Measurements from ENCODE around the gene SAMD8. TPM values are rescaled to one million over a fixed set of nuclear protein-coding genes. Genes with fewer than 3 reads are reported as not detected.

The SAMD8 gene
- total and polyA plus RNA-seq, 2 donors (not counting 1 experiment from before 2014, with no cell fraction given), result 15.9 to 35.7 TPM

DNA sequence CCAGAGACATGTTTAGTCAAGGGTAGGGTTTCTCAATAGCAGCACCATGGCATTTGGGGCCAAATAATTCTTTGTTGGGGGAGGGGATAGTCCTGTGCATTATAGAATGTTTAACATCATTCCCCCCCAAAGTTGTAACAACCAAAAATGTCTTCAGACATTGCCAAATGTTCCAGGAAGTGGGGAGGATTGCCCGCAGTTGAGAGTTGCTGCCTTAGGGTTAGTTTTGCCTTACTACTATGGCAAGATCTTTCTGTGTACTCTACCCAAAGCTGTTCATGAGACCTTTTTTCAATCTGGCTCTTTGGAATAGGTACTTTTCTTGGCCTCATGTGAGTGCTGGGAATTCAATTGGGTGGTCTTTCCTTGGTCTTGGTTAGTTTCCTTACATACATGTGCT lies 34.1 kb downstream of the SAMD8 start:
- no peak overlapping the region for H2AFZ ChIP-seq (ENCODE audit: insufficient read depth, low read depth, low read length, poor library complexity, severe bottlenecking)
- no peak overlapping the region for H3K27ac ChIP-seq (ENCODE audit: low read length in 2 of 2)
- H3K4me2 ChIP-seq (replicated peaks; ENCODE audit: low read depth, low read length, poor library complexity, severe bottlenecking), result no peak overlapping the region
- peak overlapping the region; percentile 23 for H3K4me3 Mint-ChIP-seq
- ChIA-PET POLR2A (no interaction called here), CTCF (no interaction called here)
- H3K36me3 ChIP-seq (replicated peaks in 1 of 2; ENCODE audit: control extremely low read depth in 1 of 2, control insufficient read depth in 1 of 2, extremely low read depth in 1 of 2, insufficient read depth in 2 of 2, low read length in 1 of 2), result peaks cover 0 to 5% of the 10 kb centered on the region in 2 experiments
- DNase-seq, result no peak
- intact Hi-C loops (cut with micrococcal nuclease), result no loop called here
- ATAC-seq (ENCODE audit: low read depth), result no peak
- peaks cover 44% of the 10 kb centered on the region for H4K20me1 ChIP-seq (ENCODE audit: control insufficient read depth, insufficient read depth, low read length, poor library complexity, severe bottlenecking)
- H3K9me3 ChIP-seq (ENCODE audit: control extremely low read depth in 1 of 3, control insufficient read depth in 2 of 3, insufficient read depth in 1 of 3, low read length in 2 of 3), result no peaks in the 10 kb centered on the region
- H3K4me1 ChIP-seq (ENCODE audit: control insufficient read depth in 2 of 2, insufficient read depth in 2 of 2, low read length in 2 of 2), result peaks cover 18 to 23% of the 10 kb centered on the region in 2 donors
- H3K27ac Mint-ChIP-seq, result peak overlapping the region; percentile 41
- H3K27me3 ChIP-seq (replicated peaks in 1 of 4; ENCODE audit: control extremely low read depth in 1 of 4, control insufficient read depth in 3 of 4, insufficient read depth in 4 of 4, low read length in 3 of 4), result no peaks in the 10 kb centered on the region
- TF ChIP-seq, protein P1, sequence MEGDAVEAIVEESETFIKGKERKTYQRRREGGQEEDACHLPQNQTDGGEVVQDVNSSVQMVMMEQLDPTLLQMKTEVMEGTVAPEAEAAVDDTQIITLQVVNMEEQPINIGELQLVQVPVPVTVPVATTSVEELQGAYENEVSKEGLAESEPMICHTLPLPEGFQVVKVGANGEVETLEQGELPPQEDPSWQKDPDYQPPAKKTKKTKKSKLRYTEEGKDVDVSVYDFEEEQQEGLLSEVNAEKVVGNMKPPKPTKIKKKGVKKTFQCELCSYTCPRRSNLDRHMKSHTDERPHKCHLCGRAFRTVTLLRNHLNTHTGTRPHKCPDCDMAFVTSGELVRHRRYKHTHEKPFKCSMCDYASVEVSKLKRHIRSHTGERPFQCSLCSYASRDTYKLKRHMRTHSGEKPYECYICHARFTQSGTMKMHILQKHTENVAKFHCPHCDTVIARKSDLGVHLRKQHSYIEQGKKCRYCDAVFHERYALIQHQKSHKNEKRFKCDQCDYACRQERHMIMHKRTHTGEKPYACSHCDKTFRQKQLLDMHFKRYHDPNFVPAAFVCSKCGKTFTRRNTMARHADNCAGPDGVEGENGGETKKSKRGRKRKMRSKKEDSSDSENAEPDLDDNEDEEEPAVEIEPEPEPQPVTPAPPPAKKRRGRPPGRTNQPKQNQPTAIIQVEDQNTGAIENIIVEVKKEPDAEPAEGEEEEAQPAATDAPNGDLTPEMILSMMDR (IDR thresholded peaks at IDR 0.05), result no peak
- no peak for TF ChIP-seq EZH2 (IDR thresholded peaks at IDR 0.05; ENCODE audit: borderline replicate concordance, insufficient read depth, low read depth, low read length, poor library complexity, severe bottlenecking)
- no peak overlapping the region for H3K9ac ChIP-seq (ENCODE audit: low read length)
- WGBS (ENCODE audit: insufficient coverage), result 100% methylated on average over 1 of the region's 1 CpG
- H3K4me1 Mint-ChIP-seq, result peaks cover 39% of the 10 kb centered on the region
- no peaks in the 10 kb centered on the region for H3K27me3 Mint-ChIP-seq
- peaks cover 85% of the 10 kb centered on the region for H3K79me2 ChIP-seq (ENCODE audit: control insufficient read depth, insufficient read depth, low read length)
- H3K9me3 Mint-ChIP-seq (ENCODE audit: insufficient read depth), result no peaks in the 10 kb centered on the region
- H3K4me3 ChIP-seq (ENCODE audit: control extremely low read depth in 1 of 5, extremely low read depth in 1 of 5, insufficient read depth in 1 of 5, low read depth in 2 of 5, low read length in 4 of 5), result no peak overlapping the region

DNA sequence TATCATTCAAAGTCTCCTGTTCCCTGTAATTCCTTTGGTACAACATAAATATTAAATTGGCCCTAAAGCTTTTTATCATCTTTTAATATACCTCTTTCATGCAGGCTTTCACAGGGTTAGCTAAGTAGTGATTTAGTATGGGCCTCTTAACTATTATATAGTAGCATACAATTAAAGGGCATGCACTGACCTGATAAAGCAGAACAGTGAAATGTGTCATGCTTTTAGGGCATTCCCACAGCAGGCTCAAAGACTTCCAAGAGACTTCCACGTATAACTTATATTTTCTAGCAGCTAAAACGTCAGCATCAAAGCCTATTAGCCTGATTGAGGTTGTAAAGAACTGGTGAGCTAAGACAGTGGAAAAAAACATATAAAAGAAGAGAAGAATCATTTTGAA lies 35.3 kb downstream of the SAMD8 start:
- Mint-ChIP-seq H3K27me3 (no peaks in the 10 kb centered on the region), H3K4me1 (peaks cover 38% of the 10 kb centered on the region), H3K9me3 (ENCODE audit: insufficient read depth) (no peaks in the 10 kb centered on the region), H3K4me3 (no peak overlapping the region), H3K27ac (no peak overlapping the region)
- intact Hi-C loops (cut with micrococcal nuclease), result no loop called here
- WGBS (ENCODE audit: insufficient coverage), result no CpG with 5 or more reads among the region's 2 CpGs
- no peaks in the 10 kb centered on the region for H3K9me3 ChIP-seq (ENCODE audit: control extremely low read depth in 1 of 3, control insufficient read depth in 2 of 3, insufficient read depth in 1 of 3, low read length in 2 of 3)
- H3K4me3 ChIP-seq (ENCODE audit: control extremely low read depth in 1 of 5, extremely low read depth in 1 of 5, insufficient read depth in 1 of 5, low read depth in 2 of 5, low read length in 4 of 5), result no peak overlapping the region
- no peak overlapping the region for H3K4me2 ChIP-seq (replicated peaks; ENCODE audit: low read depth, low read length, poor library complexity, severe bottlenecking)
- H4K20me1 ChIP-seq (ENCODE audit: control insufficient read depth, insufficient read depth, low read length, poor library complexity, severe bottlenecking), result peaks cover 42% of the 10 kb centered on the region
- H3K27me3 ChIP-seq (replicated peaks in 1 of 4; ENCODE audit: control extremely low read depth in 1 of 4, control insufficient read depth in 3 of 4, insufficient read depth in 4 of 4, low read length in 3 of 4), result no peaks in the 10 kb centered on the region
- H3K27ac ChIP-seq (ENCODE audit: low read length in 2 of 2), result no peak overlapping the region
- H3K4me1 ChIP-seq (ENCODE audit: control insufficient read depth in 2 of 2, insufficient read depth in 2 of 2, low read length in 2 of 2), result peaks cover 18 to 23% of the 10 kb centered on the region in 2 donors
- no peak for ATAC-seq (ENCODE audit: low read depth)
- DNase-seq, result no peak
- CTCF ChIA-PET, result no interaction called here
- no peak for TF ChIP-seq EZH2 (IDR thresholded peaks at IDR 0.05; ENCODE audit: borderline replicate concordance, insufficient read depth, low read depth, low read length, poor library complexity, severe bottlenecking)
- TF ChIP-seq, protein P1 (IDR thresholded peaks at IDR 0.05), result no peak
- peaks cover 83% of the 10 kb centered on the region for H3K79me2 ChIP-seq (ENCODE audit: control insufficient read depth, insufficient read depth, low read length)
- no peak overlapping the region for H3K9ac ChIP-seq (ENCODE audit: low read length)
- POLR2A ChIA-PET, result interaction anchor here (0.6 kb wide), 1 partner anchor 110 kb away, joined by 4 read pairs; no protein-coding TSS in a partner anchor
- peaks cover 4 to 14% of the 10 kb centered on the region in 2 experiments for H3K36me3 ChIP-seq (replicated peaks in 1 of 2; ENCODE audit: control extremely low read depth in 1 of 2, control insufficient read depth in 1 of 2, extremely low read depth in 1 of 2, insufficient read depth in 2 of 2, low read length in 1 of 2)
- H2AFZ ChIP-seq (ENCODE audit: insufficient read depth, low read depth, low read length, poor library complexity, severe bottlenecking), result no peak overlapping the region

Data from B cell (primary cell).